KOPT-K1 (cell line): ENCODE data around the gene BUB1B.

Experiments used
- H3K27ac ChIP-seq: fragments of 200-600 bp; sonication (generic); 2 replicates; pipeline ENCODE4 v1.5.1; 2016; ENCODE audit warnings: antibody characterized with exemption, mild to moderate bottlenecking, low read depth, low read length; ENCODE audit not compliant: poor library complexity, severe bottlenecking
- H3K36me3 ChIP-seq: fragments of 200-600 bp; sonication (generic); 2 replicates; pipeline ENCODE4 v1.5.1; 2017; ENCODE audit warnings: antibody characterized with exemption, mild to moderate bottlenecking, low read length, moderate library complexity; ENCODE audit not compliant: insufficient read depth
- H3K9me3 ChIP-seq: fragments of 200-600 bp; sonication (generic); 2 replicates; pipeline ENCODE4 v1.5.1; 2017; ENCODE audit warnings: antibody characterized with exemption, low read length, mild to moderate bottlenecking; ENCODE audit not compliant: insufficient read depth, poor library complexity, severe bottlenecking

BUB1B gene

DNA sequence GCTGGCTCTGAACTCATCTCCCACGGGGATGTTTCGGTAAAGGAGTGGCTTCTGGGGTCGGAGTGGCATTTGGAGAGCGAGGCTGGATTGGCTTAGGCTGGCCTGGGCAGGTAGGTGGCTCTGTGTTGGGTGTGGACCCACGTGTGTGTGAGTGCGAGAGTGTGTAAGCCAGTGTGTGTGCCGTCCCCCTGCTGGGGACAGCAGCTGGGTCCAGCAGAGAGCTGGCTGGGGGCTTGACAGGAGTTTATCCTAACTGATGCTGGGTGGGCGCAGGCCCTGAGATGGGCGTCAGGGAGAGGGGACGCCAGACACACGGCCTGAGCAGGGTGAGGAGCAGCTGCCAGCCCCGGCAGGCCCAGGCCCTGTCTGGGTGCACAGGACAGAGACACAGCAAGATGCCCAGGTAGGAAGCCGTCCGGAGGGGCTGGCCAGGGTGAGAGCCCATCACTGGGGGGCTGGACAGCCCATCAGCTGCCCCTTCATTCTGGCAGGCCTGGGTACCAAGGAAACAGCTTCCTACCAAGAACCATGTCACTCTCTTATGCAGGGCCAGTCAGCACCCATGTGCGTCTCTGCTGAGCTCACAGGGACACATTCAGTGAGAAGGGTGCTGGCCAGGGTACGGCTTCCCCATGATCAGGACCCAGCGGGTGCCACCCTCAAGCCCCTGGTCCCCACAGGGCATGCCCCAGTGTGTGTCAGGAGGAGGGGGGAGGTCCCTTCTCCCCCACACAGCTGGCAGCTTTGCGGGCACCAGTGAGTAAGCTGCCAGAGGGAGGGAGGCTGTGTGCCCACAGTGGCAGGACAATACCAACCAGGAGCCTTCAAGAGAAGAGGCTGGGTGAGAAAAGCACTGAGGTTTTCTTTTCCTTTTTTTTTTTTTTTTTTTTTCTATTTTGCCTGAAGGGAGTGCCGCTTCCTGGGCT lies 79.1 kb downstream of the BUB1B start:
- no peak overlapping the region for H3K27ac ChIP-seq
- H3K36me3 ChIP-seq = peaks cover 1% of the 10 kb centered on the region; the same call in 1 of the 2 replicates

DNA sequence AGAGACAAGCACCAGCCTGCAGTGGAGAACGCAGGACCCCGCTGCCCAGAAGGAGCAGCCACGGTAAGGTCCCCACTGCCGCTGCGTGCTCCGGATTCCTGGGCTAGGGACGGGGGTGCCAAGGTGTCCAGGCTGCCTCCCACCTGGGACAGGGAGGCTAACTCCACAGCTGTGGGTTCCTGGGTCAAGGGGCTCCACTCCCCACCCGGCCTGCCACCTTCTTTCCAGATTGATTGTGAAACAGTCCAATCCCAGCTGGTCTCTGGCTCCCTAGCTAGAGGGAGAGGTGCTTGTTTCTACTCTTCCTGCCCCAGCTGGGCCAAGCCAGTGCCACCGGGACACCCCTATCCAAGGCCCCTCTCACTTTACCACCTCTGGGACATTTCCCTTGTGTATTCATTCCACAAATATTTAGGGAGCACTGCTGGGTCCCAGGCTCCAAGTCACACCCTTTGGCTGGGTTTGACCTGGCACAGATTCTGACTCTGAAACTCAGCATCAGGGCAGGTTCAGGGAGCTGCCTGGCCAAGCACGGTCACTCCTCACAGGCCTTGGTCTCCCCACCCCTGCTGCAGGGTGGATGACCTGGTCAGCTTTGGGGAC lies 79.9 kb downstream of the BUB1B start:
- no peak overlapping the region for H3K27ac ChIP-seq
- no peaks in the 10 kb centered on the region for H3K9me3 ChIP-seq
- no peaks in the 10 kb centered on the region for H3K36me3 ChIP-seq

More for the DNA sequence above, 79.1 kb downstream of the BUB1B start:
- no peaks in the 10 kb centered on the region for H3K9me3 ChIP-seq

DNA sequence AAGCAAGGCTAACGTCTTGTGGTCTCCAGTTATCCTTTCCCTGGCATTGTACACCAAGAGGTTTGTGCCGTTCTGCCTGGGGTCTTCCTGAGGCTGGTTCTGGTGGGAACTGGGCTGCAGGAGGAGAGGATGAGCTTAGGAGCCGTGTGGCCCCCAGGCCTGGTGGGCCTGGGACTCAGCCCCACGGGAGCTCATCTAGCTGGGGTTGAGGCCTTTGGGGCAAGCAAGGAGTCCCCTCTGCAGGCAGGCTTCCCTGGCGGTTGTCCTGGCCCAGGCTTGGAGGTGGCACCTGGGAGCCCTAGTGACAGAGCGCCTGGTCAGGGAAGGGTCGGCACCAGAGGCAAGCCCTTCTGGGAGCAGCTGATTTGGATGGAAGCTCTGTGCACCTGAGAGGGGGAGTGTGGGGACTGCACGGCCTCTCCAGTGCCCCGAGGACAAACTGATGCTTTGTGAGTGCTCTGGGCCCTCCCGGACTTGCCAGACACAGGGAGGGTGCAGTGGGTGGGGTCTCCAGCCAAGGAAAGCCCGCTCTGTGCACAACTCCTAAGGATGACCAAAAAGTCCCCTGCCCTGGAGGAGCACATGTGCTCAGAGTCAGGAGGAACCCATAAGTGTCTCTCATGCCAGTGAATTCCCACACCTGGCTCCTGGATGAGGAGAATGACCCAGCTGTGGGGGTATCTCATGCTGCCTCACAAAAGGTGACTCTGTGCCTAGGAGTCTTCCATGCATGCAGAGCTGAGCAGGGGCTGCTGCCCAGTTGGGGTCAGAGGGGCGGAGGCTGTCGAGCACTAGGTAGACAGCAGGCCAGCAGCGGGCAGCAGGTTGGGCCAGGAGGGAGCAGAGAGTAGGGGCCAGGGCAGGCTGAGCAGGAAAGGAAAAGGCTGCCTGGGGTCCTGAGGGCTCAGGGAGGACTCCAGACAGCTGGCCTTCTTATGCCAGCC lies 80.7 kb downstream of the BUB1B start:
- Histone ChIP-seq H3K36me3 (no peaks in the 10 kb centered on the region), H3K9me3 (no peaks in the 10 kb centered on the region), H3K27ac (no peak overlapping the region)

DNA sequence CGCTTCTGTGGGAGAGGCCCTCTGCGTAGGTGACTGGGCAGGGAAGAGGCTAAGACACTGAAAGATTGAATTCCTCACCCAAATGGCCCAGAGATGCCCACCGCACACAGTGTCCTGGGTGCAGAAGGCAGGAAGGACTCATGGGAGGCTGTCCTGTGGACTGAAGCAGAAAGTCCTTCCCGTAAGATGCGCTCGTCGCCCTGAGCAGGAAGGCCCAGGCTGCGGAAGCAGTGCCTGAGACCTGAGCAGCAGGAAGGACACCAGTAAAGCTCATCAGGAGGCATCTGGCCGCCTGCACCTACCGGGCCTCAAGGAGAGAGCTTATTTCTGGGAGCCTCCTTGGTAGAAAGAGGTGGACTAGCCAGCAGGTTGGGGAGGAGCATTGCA lies 81.3 kb downstream of the BUB1B start:
- H3K9me3 ChIP-seq = no peaks in the 10 kb centered on the region
- H3K27ac ChIP-seq = no peak overlapping the region
- H3K36me3 ChIP-seq = no peaks in the 10 kb centered on the region

DNA sequence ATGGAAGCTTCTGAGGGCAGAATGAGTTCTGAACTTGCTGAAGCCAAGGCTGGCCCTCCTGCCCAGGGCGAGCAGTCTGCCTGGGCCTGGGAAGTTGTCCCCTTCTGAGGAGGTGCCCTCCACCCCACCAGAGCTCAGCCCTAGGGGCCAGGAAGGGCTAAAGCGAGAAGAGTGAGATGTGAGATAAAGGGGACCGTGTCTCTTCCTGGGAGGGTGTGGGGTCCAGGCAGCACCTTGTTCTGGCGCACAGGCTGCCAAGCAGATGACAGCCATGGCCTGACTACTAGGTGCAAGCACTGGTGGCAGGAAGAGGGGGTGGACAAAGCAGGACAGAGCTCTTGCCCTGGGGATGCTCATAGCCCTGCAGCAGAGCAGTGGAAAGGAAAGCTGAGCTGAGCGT lies 81.7 kb downstream of the BUB1B start:
- Histone ChIP-seq H3K9me3 (no peaks in the 10 kb centered on the region), H3K36me3 (no peaks in the 10 kb centered on the region), H3K27ac (no peak overlapping the region)

DNA sequence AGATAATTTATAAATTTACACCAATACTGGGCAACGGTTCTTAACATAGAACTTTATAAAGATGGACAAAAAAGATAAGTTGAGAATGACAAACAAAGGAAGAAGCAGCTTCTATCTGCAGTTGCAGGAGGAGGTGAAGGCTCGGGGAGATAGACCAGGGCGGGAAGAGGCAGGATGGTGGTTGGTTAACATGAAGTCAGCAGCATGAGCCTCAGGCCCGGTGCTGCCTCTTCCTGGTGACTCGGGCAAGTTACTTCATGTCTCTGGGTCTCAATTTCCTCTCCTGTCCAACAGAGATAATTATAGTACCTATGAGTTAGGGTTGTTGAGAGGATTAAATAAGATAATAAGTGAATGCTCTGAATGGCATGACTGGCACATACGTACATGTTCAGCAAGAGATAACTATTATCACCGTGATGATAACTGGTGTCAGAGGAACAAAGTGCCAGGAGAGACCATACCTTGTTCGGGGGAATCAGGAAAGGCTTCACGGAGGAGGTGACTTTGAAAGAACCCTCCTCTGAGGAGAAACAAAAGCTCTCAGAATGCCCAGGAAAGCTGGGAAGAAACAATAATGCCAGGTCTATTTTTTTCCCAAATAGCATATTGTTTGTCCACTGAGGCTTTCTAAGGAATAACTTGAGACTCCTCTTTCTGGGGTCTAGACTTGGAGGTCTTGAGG lies 82.4 kb downstream of the BUB1B start:
- no peaks in the 10 kb centered on the region for H3K36me3 ChIP-seq
- H3K9me3 ChIP-seq = no peaks in the 10 kb centered on the region
- no peak overlapping the region for H3K27ac ChIP-seq

DNA sequence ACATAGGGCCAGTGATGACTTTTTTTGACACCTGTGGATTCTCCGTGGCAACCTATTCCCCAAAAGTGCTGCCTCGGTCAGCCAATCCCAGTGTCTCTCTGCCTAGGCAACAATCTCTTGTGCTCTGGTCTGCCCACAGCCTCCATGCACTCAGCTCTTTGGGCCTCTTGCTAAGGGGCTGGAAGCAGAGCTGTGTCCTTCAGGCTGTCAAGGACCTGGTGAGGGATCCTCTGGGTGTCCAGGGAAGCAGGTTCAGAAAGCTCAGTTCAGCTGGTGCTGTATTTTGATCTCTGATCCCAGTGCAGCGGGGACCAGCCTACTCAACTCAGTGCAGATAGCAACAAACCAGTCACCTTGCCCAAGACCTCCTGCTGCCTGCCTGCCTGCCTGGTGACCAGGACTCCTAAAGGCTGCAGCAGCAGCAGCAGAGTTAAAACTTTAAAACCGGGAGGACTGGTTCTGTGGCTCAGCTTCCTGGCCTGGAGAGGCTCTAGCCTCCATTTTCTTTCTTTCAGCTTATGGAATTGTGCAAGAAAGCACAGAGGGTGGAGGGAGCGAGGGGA lies 84.2 kb downstream of the BUB1B start:
- Histone ChIP-seq H3K36me3 (no peaks in the 10 kb centered on the region), H3K27ac (no peak overlapping the region), H3K9me3 (no peaks in the 10 kb centered on the region)

DNA sequence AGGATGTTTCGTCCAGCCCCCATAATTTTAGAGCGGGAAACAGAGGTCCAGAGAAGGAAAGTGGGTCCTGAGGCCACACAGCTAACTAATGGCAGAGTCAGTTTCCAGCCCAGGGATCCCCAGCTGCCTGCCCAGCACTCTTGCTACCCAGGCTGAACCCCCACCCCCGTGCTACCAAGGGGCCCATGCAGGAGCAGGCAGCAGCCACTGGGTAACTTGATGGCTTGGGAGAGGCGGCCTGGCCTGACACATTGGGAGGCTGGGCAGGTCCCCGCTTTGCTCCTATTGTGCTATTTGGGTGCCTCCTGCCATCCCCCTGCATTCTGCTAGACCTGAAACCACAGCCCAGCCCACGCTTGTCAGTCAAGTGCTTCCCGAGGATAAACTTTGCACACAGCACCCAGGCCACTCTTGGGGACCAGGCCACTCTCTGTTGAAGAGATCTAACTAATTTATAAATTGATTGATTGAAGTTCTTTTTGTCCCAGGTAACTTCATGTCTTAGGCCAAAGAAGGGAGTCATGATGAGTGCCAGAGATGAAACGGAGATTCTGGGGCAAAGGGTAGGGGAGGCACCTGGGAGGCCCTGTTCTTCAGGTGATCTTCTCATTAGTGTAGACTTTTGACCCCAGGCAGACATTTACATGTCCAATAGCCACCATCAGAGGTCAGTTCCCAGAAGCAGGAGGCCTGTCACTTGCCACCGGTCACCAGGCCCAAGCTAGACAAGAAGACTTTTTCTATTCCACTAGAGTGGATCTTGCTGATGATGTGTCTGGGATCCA lies 85.0 kb downstream of the BUB1B start:
- Histone ChIP-seq H3K27ac (no peak overlapping the region), H3K9me3 (no peaks in the 10 kb centered on the region), H3K36me3 (no peaks in the 10 kb centered on the region)

DNA sequence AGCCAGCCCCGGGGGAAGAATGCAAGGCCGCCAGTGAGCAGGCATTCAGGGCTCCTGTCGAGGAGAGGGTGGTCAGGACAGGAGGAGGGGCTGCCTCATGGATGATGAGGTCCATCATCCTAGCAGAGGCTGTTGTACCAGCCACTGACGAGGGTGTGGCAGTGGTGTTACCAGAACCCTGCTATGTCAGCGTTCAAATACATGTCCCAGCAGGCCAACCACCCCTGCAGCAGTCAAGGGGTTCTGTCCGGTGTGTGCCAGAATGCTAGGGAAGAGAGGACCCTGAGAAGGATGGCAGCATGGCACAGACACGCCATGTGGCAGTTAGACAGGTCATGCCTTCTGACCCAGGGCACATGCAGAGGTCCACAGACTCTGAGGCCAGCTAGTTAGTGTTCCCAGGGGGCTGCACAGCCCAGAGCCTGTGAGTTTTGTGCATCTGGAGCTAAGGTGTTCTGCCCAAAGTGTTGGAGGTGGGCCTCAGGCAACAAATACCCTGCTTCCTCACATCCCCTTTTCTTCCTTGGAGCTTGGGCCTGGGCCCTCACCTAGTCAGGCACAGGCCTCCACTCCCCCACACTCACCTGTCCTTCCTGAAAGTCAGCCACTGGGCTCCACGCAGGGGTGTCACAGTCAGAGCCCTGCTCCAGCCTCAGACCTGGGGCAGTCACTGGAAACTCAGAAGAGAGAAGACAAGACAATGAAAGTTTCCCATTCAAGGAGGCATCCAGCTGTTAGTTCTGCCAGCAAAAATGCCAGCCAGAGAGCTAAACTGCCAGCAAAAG lies 85.8 kb downstream of the BUB1B start:
- H3K27ac ChIP-seq = no peak overlapping the region
- no peaks in the 10 kb centered on the region for H3K9me3 ChIP-seq
- no peaks in the 10 kb centered on the region for H3K36me3 ChIP-seq

DNA sequence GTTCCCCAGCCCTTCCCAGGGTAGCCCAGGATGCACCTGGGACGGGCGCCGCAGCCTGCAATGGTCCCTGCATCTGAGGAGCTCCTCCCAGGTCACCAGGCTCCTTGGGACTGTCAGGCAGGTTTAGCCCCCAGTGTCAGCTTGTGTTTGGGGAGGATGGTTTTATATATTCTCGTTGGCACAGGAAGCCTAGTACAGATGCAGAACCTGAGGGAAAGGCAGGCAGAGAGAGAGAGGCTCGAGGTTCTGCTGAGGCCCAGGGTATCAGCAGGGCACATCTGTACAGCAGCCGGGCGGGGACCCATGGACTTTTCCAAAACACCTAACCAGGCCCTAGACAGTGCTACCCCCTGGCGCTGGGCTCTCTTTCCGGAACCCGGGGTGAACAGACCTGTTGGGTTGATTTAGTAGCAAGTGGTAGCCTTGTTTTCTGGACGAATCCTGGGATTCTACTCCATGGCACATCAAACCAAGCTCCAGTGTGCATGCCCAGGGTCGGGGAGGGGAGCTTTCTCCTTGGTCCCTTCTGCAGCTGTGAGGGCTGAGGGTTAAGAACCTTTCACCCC lies 86.6 kb downstream of the BUB1B start:
- no peaks in the 10 kb centered on the region for H3K36me3 ChIP-seq
- H3K9me3 ChIP-seq = no peaks in the 10 kb centered on the region
- H3K27ac ChIP-seq = no peak overlapping the region

DNA sequence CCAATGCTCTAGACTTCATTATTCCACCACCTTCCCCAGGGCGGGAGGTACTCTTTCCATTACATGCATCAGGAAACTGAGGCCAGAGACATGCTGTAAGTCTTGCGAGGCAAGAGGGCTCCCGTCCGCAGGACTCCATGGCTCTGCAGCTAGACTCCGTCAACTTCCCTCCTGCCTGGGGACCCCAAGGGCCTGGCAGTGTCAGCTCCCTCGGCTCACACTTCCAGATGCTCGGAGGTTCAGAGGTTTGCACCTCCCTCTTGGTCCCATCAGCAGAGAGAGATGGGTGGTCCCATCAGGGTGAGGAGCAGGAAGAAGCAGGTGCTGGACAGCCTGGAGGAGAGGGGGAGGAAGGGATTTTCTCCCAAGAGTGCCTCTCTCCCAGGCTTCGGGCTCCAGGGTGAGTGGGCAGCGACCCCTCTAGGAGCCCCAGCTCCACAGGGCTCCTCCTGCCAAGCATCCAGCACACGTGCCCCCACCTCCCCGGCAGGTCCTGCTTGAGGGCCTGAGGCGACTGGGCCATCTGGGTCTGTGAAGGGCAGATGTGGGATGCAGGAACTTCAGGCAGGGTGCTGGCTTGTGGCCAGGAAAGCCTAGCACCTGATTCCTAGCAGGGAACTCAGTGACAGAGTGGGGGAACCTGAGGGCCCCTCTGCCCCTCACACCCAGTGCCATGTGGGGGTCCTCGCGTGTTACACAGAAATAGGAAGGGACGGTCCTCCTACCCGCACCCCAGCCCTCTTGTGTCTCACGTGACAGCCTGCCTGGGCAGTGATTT lies 87.3 kb downstream of the BUB1B start:
- Histone ChIP-seq H3K36me3 (no peaks in the 10 kb centered on the region), H3K27ac (no peak overlapping the region), H3K9me3 (no peaks in the 10 kb centered on the region)

DNA sequence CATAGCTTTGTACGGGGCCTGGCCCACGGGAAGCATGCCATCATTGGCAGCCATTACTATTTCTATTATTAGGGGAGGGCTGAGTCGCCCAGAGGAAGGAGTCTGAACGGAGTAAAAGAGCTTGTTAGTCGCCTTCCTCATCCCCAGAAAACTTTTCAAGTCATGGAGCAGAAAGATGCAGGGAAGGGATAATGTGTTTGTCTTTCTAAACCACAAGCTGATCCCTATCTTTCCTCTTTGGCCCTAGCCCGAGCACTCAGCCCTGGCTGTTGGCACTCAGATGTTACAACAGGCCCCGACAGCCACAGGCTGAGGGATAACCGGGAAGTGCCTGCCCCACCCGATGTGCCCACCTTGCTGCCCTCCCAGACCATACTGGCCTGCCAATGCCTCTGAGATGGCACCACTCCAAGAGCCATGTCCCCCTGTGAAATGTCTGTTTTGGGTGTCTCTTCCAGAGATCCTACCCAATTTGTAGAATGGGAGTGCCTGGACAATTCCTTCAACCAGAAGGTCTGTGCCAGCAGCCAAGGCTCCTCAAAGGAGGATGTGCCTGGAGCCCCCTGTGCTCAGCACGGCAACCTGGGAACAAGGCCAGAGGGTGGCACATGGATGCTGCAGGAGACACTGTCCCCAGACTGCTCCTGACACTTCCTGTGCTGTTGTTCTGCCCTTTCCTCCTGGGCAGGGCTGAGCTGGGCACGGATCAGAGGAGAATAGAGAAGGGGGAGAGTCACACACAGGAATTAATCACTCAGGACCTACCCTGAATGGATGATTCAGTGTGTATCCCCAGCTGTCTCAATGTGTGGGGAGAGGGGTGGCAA lies 88.8 kb downstream of the BUB1B start:
- H3K27ac ChIP-seq = no peak overlapping the region
- H3K36me3 ChIP-seq = no peaks in the 10 kb centered on the region
- H3K9me3 ChIP-seq = no peaks in the 10 kb centered on the region
